H4 (cell line): ENCODE data around the gene GPN1. TPM values are rescaled to one million over a fixed set of nuclear protein-coding genes. Genes with fewer than 3 reads are reported as not detected.
A peak's percentile ranks its signal among the peaks of the same experiment; 100 is the strongest.
"Not testable (repeated sequence)": the region's sequence is repeated elsewhere in the genome, so short reads cannot be mapped to it uniquely, and the experiment has no call there.

Experiments
- DNase-seq: peaks from one replicate; pipeline ENCODE4 v3.0.0-alpha.2; 2015; ENCODE audit warnings: low spot score
- total RNA-seq: library from RNA; depleted of rRNA; stranded (reverse); fragments of >200 nt; shearing (Covaris generic); gene quantifications from 2 replicates; pipeline ENCODE4 v1.2.3, GENCODE V29; 2014; rRNA removed

Gene GPN1
- total RNA-seq, 1 experiment from 2014 or later: 29.9 TPM

DNA sequence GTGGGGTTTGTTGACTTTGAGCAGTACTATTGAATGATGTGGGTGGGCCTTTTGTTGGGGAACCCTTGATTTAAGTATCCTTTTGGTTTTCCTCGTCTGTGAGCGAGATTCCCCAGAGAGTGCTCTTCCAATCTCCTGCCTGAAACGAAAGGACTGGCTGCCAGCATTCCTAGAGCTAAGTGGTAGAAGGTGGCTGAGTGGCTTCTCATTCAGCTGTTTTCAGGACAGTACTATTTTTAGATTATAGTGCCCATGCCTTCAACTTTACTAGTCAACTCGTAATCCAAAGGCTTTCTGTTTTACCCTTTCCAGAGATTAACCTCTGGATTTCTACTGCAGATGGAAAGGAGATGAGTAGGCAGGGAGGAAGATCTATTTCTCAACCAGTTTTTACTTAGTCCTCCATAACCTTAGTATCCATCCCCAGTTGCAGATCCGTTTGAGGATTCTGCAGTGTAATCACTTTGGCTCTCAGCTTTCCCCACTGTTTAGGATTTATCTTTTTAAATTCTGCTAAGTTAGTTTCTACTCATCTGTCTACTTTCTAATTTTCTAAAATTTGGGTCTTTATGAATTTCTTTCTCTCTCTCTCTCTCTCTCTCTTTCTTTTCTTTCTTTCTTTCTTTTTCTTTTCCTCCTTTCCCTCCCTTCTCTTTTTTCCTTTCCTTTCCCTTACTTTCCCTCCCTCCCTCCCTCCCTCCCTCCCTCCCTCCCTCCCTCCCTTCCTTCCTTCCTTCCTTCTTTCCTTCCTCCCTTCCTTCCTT, 44.1 kb downstream of the GPN1 start:
- DNase-seq: no peak

DNA sequence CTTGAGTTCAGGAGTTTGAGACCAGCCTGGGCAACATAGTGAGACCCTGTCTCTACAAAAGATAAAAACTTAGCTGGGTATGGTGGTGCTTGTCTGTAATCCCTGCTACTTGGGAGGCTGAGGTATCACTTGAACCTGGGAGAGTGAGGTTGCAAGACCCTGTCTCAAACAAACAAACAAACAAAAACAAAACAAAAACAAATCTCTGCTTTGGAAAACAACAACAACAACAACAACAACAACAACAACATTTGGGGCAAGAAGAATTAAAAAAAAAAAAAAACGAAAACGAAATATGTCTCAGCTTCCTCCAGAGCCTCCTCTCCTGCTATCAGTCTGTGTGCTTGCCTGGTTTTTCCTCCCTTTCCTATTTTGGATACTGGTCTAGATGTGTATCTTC, 51.7 kb downstream of the GPN1 start:
- DNase-seq: no peak

DNA sequence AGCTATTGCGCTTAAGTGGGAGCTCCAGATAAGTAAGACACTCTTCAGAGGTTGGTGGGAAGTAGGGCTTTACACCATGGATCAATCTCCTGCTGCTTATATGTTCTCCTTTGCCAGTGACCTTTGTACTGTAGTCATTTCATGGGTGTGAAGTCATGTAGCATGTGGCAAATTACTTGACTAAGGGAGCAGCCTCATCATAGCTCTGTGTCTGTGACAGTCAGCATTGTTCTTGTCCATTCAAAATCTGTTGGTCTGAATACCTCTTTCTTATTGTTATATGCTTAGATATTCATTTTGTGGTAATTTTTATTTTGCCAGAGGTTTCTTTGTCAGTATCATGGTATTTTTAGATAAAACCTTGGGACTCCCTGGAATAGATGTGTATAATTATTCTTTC, 53.0 kb downstream of the GPN1 start:
- DNase-seq: no peak

GRCh38 chr2:27682334-27682771, 53.5 kb downstream of the GPN1 start:
- DNase-seq: peak; percentile 64

DNA sequence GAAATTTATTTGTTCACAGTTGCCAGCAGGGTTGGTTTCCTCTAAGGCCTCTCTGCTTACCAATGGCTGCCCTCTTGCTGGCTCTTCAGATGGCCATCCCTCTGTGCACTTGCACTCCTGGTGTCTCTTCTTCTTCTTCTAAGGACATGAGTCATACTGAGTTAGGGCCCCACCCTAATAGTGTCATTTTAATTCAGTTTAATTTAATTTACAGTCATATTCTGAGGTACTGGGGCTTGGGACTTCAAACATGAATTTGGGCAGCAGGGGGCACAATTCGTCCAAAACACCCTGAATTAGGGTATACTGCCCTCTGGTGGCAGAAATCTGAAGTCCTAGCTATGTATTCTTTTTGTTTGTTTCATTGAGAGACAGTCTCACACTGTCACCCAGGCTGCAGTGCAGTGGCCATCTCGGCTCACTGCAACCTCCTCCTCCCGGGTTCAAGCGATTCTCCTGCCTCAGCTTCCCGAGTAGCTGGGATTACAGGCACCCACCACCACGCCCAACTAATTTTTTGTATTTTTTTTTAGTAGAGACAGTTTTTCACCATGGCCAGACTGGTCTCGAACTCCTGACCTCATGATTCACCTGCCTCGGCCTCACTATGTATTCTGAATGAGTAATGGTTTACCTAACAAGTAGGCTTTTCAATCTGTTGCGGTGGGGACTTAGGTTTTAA, 54.7 kb downstream of the GPN1 start:
- DNase-seq: peak; percentile 72

DNA sequence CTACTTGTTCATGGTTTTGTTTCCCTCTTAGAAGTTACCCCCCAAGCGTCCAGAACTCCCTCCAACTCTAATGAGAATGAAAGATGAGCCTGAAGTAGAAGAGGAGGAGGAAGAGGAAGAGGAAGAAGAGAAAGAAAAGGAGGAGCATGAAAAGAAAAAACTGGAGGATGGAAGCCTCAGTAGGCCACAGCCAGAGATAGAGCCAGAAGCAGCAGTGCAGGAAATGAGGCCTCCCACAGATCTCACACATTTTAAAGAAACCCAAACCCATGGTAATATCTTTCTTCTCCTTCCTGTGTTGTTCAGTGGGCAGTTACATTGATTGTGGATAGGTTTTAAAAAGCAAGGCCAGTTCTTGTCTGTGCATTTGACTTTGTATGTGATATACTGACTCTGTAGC, 56.2 kb downstream of the GPN1 start:
- DNase-seq: not testable (repeated sequence)

DNA sequence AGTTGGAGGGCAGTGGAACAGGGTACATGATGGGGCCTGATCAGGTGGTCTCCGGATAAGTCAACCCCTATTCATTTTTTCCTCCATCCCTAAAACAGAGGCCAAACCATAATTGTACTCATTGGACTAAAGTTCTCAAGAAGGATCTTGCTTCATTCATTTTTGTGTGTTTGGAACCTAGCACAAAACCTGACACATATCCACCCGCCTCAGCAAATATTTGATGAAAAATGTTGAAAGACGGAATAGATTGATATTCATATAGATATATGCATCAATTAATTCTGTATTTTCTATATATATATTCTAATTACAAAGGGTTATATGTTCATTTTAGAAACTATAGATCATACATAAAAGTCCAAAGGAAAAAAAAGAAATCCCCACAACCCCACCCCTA, 56.7 kb downstream of the GPN1 start:
- DNase-seq: no peak

- no peak for DNase-seq
These were observed 58.4 kb downstream of the GPN1 start for GRCh38 chr2:27687232-27687631.

DNA sequence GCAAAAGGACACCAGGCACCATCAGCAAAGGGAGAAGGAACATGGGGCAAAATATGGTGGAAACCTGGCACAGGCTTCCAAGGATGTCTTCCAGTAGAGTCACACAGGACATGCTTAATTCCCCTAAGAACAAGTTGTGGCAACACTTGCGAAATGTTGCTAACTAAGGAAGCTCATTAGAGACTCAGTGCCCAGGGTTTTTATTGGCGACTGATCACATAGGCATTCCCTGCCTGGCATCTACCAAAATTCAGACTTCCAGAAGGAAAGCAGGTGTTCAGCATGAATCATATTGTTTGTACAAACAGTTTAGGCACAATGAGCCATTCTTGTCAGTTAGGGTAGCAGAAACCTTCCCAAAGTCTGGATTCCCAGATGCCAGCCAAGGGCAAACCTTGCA, 60.6 kb downstream of the GPN1 start:
- DNase-seq: no peak

DNA sequence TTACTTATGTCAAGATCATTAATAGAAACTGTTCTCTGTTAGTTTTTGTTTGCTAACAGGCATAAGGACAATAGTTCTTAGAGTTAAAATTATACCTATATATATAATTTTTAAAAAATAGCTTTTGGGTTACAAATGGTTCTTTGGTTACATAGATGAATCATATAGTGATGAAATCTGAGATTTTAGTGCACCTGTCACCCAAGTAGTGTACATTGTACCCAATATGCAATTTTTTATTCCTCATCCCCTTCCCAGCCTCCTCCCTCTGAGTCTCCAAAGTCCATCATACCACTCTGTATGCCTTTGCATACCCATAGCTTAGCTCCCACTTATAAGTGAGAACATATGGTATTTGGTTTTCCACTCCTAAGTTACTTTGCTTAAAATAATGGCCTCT, 61.2 kb downstream of the GPN1 start:
- DNase-seq: no peak

DNA sequence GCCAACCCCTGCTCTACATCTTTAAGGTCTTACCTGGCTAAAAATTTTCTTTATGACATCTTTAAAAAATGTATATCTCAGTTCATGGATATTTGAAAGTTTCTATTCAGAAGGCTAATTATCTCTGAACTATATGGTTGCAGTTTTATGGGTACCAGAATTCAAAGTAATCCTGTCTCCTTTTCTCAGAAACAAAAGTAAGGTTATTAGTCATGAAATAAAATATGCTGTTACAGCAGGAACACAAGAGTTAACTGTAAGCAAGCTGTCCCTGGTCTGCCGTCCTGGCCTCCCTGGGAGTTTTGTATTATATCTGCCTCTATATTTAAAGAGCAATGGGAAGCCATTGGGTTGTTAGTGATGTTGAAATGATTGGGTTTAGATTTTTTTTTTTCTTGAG, 68.8 kb downstream of the GPN1 start:
- no peak for DNase-seq

Other genes starting within 250 kb of the GPN1 start
- 1.4 and 2.8 TPM in 2 replicates for gene ZNF513, start 248.3 kb upstream of the GPN1 start, total RNA-seq
- 72.0 and 81.7 TPM in 2 replicates for gene PPM1G, start 219.5 kb upstream of the GPN1 start, total RNA-seq
- gene NRBP1, start 200.4 kb upstream of the GPN1 start, total RNA-seq: 99.9 and 102 TPM in 2 replicates
- gene KRTCAP3, start 186.7 kb upstream of the GPN1 start, total RNA-seq: not detected in 2 replicates
- 4.5 and 6.3 TPM in 2 replicates for gene IFT172, start 139.3 kb upstream of the GPN1 start, total RNA-seq
- 0.16 and 0.29 TPM in 2 replicates for gene FNDC4, start 133.8 kb upstream of the GPN1 start, total RNA-seq
- gene GCKR, start 132.2 kb upstream of the GPN1 start, total RNA-seq: not detected in 2 replicates
- gene ZNF512, start 46.0 kb upstream of the GPN1 start, total RNA-seq: 16.9 and 18.0 TPM in 2 replicates
- 1.5 and 1.9 TPM in 2 replicates for gene CCDC121, start within 50 bp of the GPN1 start, total RNA-seq
- gene SUPT7L, start 34.6 kb downstream of the GPN1 start, total RNA-seq: 9.1 and 11.8 TPM in 2 replicates
- 16.6 and 17.4 TPM in 2 replicates for gene SLC4A1AP, start 34.8 kb downstream of the GPN1 start, total RNA-seq
- 99.6 and 124 TPM in 2 replicates for gene MRPL33, start 142.7 kb downstream of the GPN1 start, total RNA-seq